H1 (cell line): ENCODE measurements around the gene TTBK1.

Experiments
- CTCF ChIP-seq, 3 experiments: IDR thresholded peaks; 1 replicate in 2 of 3; 2 replicates in 1 of 3; pipeline versions ENCODE4 v1.5.1 to v1.6.1; 2011; ENCODE audit warnings: low read length in 3 of 3, mild to moderate bottlenecking in 3 of 3, inconsistent platforms in 2 of 3, low read depth in 1 of 3, moderate library complexity in 1 of 3; ENCODE audit not compliant: insufficient read depth in 1 of 3; ENCODE audit errors: control extremely low read depth in 1 of 3
- EGR1 ChIP-seq: IDR thresholded peaks from 2 replicates; pipeline ENCODE4 v1.6.1; 2011; ENCODE audit warnings: low read depth, low read length, borderline replicate concordance
- JUN ChIP-seq: IDR thresholded peaks from 2 replicates; pipeline ENCODE4 v1.6.1; 2011; ENCODE audit warnings: low read depth, mild to moderate bottlenecking, improper control_type of control experiment, low read length
- NRF1 ChIP-seq: IDR thresholded peaks from 2 replicates; pipeline ENCODE4 v1.6.1; 2011; ENCODE audit warnings: mild to moderate bottlenecking, low read depth, low read length, improper control_type of control experiment
- POLR2A ChIP-seq, 2 experiments: IDR thresholded peaks; 1 replicate in 1 of 2; 2 replicates in 1 of 2; pipeline ENCODE4 v1.6.1; 2011; ENCODE audit warnings: low read depth in 2 of 2, low read length in 2 of 2, mild to moderate bottlenecking in 2 of 2; ENCODE audit errors: control extremely low read depth in 1 of 2
- POLR2AphosphoS5 ChIP-seq: IDR thresholded peaks from 2 replicates; pipeline ENCODE4 v1.6.1; 2011; ENCODE audit warnings: low read depth, low read length
- SIN3A ChIP-seq, 2 experiments: IDR thresholded peaks in 1 of 2; conservative IDR thresholded peaks in 1 of 2; 2 replicates each; pipeline ENCODE4 v1.6.1; 2011 to 2012; ENCODE audit warnings: low read length in 2 of 2, improper control_type of control experiment in 1 of 2, low read depth in 1 of 2, mild to moderate bottlenecking in 1 of 2
- TAF1 ChIP-seq: IDR thresholded peaks from 2 replicates; pipeline ENCODE4 v1.6.1; 2011; ENCODE audit warnings: mild to moderate bottlenecking, low read depth, low read length
- YY1 ChIP-seq: IDR thresholded peaks from 2 replicates; pipeline ENCODE4 v1.6.1; 2011; ENCODE audit warnings: low read depth, mild to moderate bottlenecking, low read length
- TF ChIP-seq, protein P1 (sequence below): IDR thresholded peaks from 2 replicates; pipeline ENCODE4 v1.6.1; 2011; ENCODE audit warnings: low read depth, mild to moderate bottlenecking, low read length; ENCODE audit not compliant: insufficient read depth

GRCh38 chr6:43258180-43258579 is 14.9 kb downstream of the TTBK1 start:
- TF ChIP-seq JUN (no peak), TAF1 (no peak), YY1 (no peak), NRF1 (no peak), POLR2A (IDR thresholded peaks at IDR 0.05; ENCODE audit: control extremely low read depth in 1 of 2, low read depth in 2 of 2, low read length in 2 of 2) (no peak), SIN3A (conservative IDR thresholded peaks at IDR 0.05 in 1 of 2, IDR thresholded peaks at IDR 0.05 in 1 of 2; ENCODE audit: low read depth in 1 of 2, low read length in 2 of 2) (no peak), CTCF (IDR thresholded peaks at IDR 0.05; ENCODE audit: control extremely low read depth in 1 of 3, insufficient read depth in 1 of 3, low read depth in 1 of 3, low read length in 3 of 3) (no peak), POLR2AphosphoS5 (no peak), EGR1 (no peak)
- TF ChIP-seq, protein P1, sequence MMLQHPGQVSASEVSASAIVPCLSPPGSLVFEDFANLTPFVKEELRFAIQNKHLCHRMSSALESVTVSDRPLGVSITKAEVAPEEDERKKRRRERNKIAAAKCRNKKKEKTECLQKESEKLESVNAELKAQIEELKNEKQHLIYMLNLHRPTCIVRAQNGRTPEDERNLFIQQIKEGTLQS = no peak
